ENCODE data around the gene NXN. TPM values are rescaled to one million over a fixed set of nuclear protein-coding genes. Genes with fewer than 3 reads are reported as not detected.
"Not testable (repeated sequence)": the region's sequence is repeated elsewhere in the genome, so short reads cannot be mapped to it uniquely, and the experiment has no call there.

Gene NXN
- total RNA-seq, 4 donors from 2014 or later: 39.6 to 103 (median 59.1) TPM

GRCh38 chr17:807523-808294, 171.9 kb downstream of the NXN start:
- whole genome bisulfite sequencing, 2 donors (ENCODE audit: low coverage in 1 of 2): 91 to 100% methylated on average over 1 to 5 of the region's 28 CpGs
- TF ChIP-seq POLR2AphosphoS5 (IDR thresholded peaks at IDR 0.05): no peak
- no peak for TF ChIP-seq EP300 (IDR thresholded peaks at IDR 0.05)
- no peak for TF ChIP-seq POLR2A (IDR thresholded peaks at IDR 0.05)
- no peak for TF ChIP-seq CTCF (IDR thresholded peaks at IDR 0.05)
- no peak overlapping the region for H3K4me3 ChIP-seq
- ATAC-seq: no peak
- H3K27me3 ChIP-seq: no peaks in the 10 kb centered on the region
- no peaks in the 10 kb centered on the region for H3K4me1 ChIP-seq
- no peaks in the 10 kb centered on the region for H3K9me3 ChIP-seq
- no peak overlapping the region for H3K27ac ChIP-seq
- H3K36me3 ChIP-seq: peaks cover 0 to 58% of the 10 kb centered on the region in 2 donors

GRCh38 chr17:806781-807522, 172.6 kb downstream of the NXN start:
- no peak for TF ChIP-seq EP300 (IDR thresholded peaks at IDR 0.05)
- no peak for TF ChIP-seq POLR2A (IDR thresholded peaks at IDR 0.05)
- TF ChIP-seq CTCF (IDR thresholded peaks at IDR 0.05): no peak
- no peak for TF ChIP-seq POLR2AphosphoS5 (IDR thresholded peaks at IDR 0.05)
- Histone ChIP-seq H3K36me3 (peaks cover 0 to 60% of the 10 kb centered on the region in 2 donors), H3K27ac (no peak overlapping the region), H3K9me3 (no peaks in the 10 kb centered on the region), H3K4me3 (no peak overlapping the region), H3K27me3 (no peaks in the 10 kb centered on the region), H3K4me1 (no peaks in the 10 kb centered on the region)
- 60 to 87% methylated on average over 2 to 13 of the region's 33 CpGs for WGBS, 2 donors (ENCODE audit: low coverage in 1 of 2)
- no peak for ATAC-seq

- 76% methylated on average over 12 of the region's 13 CpGs; no CpG with 5 or more reads in 1 of the 2 donors for WGBS, 2 donors (ENCODE audit: low coverage in 1 of 2)
- Histone ChIP-seq H3K36me3 (peaks cover 0 to 63% of the 10 kb centered on the region in 2 donors), H3K9me3 (no peaks in the 10 kb centered on the region), H3K4me3 (no peak overlapping the region), H3K27ac (no peak overlapping the region), H3K27me3 (no peaks in the 10 kb centered on the region), H3K4me1 (no peaks in the 10 kb centered on the region)
- ATAC-seq: no peak
- no peak for TF ChIP-seq CTCF (IDR thresholded peaks at IDR 0.05)
- no peak for TF ChIP-seq EP300 (IDR thresholded peaks at IDR 0.05)
- TF ChIP-seq POLR2AphosphoS5 (IDR thresholded peaks at IDR 0.05): no peak
- no peak for TF ChIP-seq POLR2A (IDR thresholded peaks at IDR 0.05)
Measured at GRCh38 chr17:806346-806745, 173.2 kb downstream of the NXN start.

GRCh38 chr17:805886-806285, 173.7 kb downstream of the NXN start:
- 87% methylated on average over 6 of the region's 23 CpGs; no CpG with 5 or more reads in 1 of the 2 donors for WGBS, 2 donors (ENCODE audit: low coverage in 1 of 2)
- not testable (repeated sequence) for H3K27ac ChIP-seq, H3K9me3 ChIP-seq, H3K4me3 ChIP-seq, H3K27me3 ChIP-seq, H3K4me1 ChIP-seq, ATAC-seq
- peaks cover 0 to 66% of the 10 kb centered on the region in 2 donors for H3K36me3 ChIP-seq

GRCh38 chr17:804541-805435, 174.8 kb downstream of the NXN start:
- ATAC-seq: no peak
- peaks cover 0 to 77% of the 10 kb centered on the region in 2 donors for H3K36me3 ChIP-seq

More at GRCh38 chr17:804541-805435, 174.8 kb downstream of the NXN start:
- Histone ChIP-seq H3K4me3 (no peak overlapping the region), H3K4me1 (no peaks in the 10 kb centered on the region), H3K27me3 (no peaks in the 10 kb centered on the region), H3K9me3 (no peaks in the 10 kb centered on the region), H3K27ac (no peak overlapping the region)
- 0 to 88% methylated on average over 1 to 5 of the region's 41 CpGs for WGBS, 2 donors (ENCODE audit: low coverage in 1 of 2)
- TF ChIP-seq POLR2A (IDR thresholded peaks at IDR 0.05) (no peak), CTCF (IDR thresholded peaks at IDR 0.05) (no peak), POLR2AphosphoS5 (IDR thresholded peaks at IDR 0.05) (no peak), EP300 (IDR thresholded peaks at IDR 0.05) (no peak)

Measured in gastroesophageal sphincter (tissue), 4 donors.